K562 (cell line): ENCODE data around the gene PAQR8. TPM values are rescaled to one million over a fixed set of nuclear protein-coding genes. Genes with fewer than 3 reads are reported as not detected.

Experiments used
- ATAC-seq: fragments of 200-7000 bp; cut with Tn5 transposase; 3 replicates; pipeline ENCODE4 v1.9.1; 2020; ENCODE audit warnings: moderate library complexity
- BruUV-seq: library from RNA; stranded (reverse); fragments of 400-500 nt; replicated peaks from 2 replicates; lab custom pipeline; 2021; lab: Mats Ljungman, UMichigan
- CTCF ChIA-PET: fragments of 300-600 bp; formaldehyde crosslinking; extraction: SDS; loops from one replicate; lab custom pipeline; 2021; ENCODE audit warnings: low intra/inter-chr PET ratio; lab: Yijun Ruan, JAX
- POLR2A ChIA-PET: fragments of 300-600, 350-650 bp; sonication (Branson Sonifier 250); formaldehyde crosslinking; extraction: SDS; loops from one replicate; lab custom pipeline; 2021; ENCODE audit warnings: antibody characterized with exemption, inconsistent platforms; lab: Yijun Ruan, JAX
- DNase-seq, 4 experiments: peaks; one replicate each; pipeline versions ENCODE4 v3.0.0 to v3.0.0-alpha.2; 2011 to 2018; ENCODE audit warnings: low spot score in 3 of 4, mixed read lengths in 3 of 4; ENCODE audit errors: extremely low read depth in 1 of 4
- FAIRE-seq: peaks from 2 replicates; lab custom pipeline; 2011; peaks lifted over from hg19 to GRCh38; lab: Jason Lieb, UNC
- H2AFZ ChIP-seq: 2 replicates; pipeline ENCODE4 v1.6.0; 2011; ENCODE audit warnings: low read depth, low read length, control low read depth, inconsistent platforms
- H3K27ac ChIP-seq: fragments of 200-600 bp; 3 replicates; pipeline ENCODE4 v1.8.0; 2011; ENCODE audit warnings: low read depth, mild to moderate bottlenecking, control low read depth, inconsistent platforms, low read length, moderate library complexity, mixed read lengths; ENCODE audit errors: extremely low read depth
- H3K27me3 ChIP-seq, 2 experiments: fragments of 300-600 bp in 1 of 2; 2 replicates in 1 of 2; 3 replicates in 1 of 2; pipeline versions ENCODE4 v1.6.0 to v1.8.0; 2011; ENCODE audit warnings: inconsistent platforms in 2 of 2, low read length in 2 of 2, mild to moderate bottlenecking in 1 of 2, mixed read lengths in 1 of 2, moderate library complexity in 1 of 2; ENCODE audit not compliant: control insufficient read depth in 2 of 2, insufficient read depth in 2 of 2
- H3K36me3 ChIP-seq: fragments of 300-600 bp; 3 replicates; pipeline ENCODE4 v1.8.0; 2011; ENCODE audit warnings: mild to moderate bottlenecking, low read length, inconsistent platforms; ENCODE audit not compliant: control insufficient read depth, insufficient read depth
- H3K4me1 ChIP-seq, 2 experiments: fragments of 200-600 bp in 1 of 2; replicated peaks in 1 of 2; 2 replicates in 1 of 2; 3 replicates in 1 of 2; pipeline versions ENCODE4 v1.5.1 to v1.8.0; 2011; ENCODE audit warnings: inconsistent platforms in 2 of 2, low read length in 2 of 2, mild to moderate bottlenecking in 1 of 2, mixed read lengths in 1 of 2, moderate library complexity in 1 of 2; ENCODE audit not compliant: control insufficient read depth in 2 of 2, insufficient read depth in 2 of 2
- H3K4me2 ChIP-seq: 2 replicates; pipeline ENCODE4 v1.6.1; 2011; ENCODE audit warnings: low read length, control low read depth, inconsistent platforms, mixed read lengths; ENCODE audit not compliant: insufficient read depth
- H3K4me3 ChIP-seq: fragments of 200-600 bp; sonication (generic), shearing (Covaris generic); 2 replicates; pipeline ENCODE4 v1.5.1; 2016; ENCODE audit warnings: control low read depth, inconsistent platforms
- H3K79me2 ChIP-seq: fragments of 200-600 bp; 3 replicates; pipeline ENCODE4 v1.8.0; 2011; ENCODE audit warnings: low read length, inconsistent platforms; ENCODE audit not compliant: control insufficient read depth, insufficient read depth
- H3K9ac ChIP-seq, 2 experiments: 2 replicates each; pipeline versions ENCODE4 v1.6.0 to v1.6.1; 2011; ENCODE audit warnings: low read depth in 2 of 2, low read length in 2 of 2, control low read depth in 1 of 2, inconsistent platforms in 1 of 2, mild to moderate bottlenecking in 1 of 2, mixed read lengths in 1 of 2; ENCODE audit not compliant: insufficient read depth in 1 of 2
- H3K9me1 ChIP-seq: one replicate; pipeline ENCODE4 v1.6.0; 2011; ENCODE audit warnings: inconsistent platforms, mild to moderate bottlenecking, low read length, moderate library complexity; ENCODE audit not compliant: control insufficient read depth, insufficient read depth
- H3K9me3 ChIP-seq: replicated peaks from 2 replicates; pipeline ENCODE4 v1.5.1; 2011; ENCODE audit warnings: low read depth, low read length, inconsistent platforms; ENCODE audit not compliant: control insufficient read depth, insufficient read depth
- H4K20me1 ChIP-seq: replicated peaks from 2 replicates; pipeline ENCODE4 v1.6.1; 2011; ENCODE audit warnings: low read length, inconsistent platforms, mixed read lengths; ENCODE audit not compliant: control insufficient read depth, insufficient read depth
- CBFB ChIP-seq: sonication (generic); formaldehyde crosslinking; IDR thresholded peaks from 2 replicates; pipeline ENCODE4 v1.4.0; 2020; ENCODE audit warnings: mild to moderate bottlenecking, missing genetic modification reagents
- CUX1 ChIP-seq: fragments of 200-800 bp; sonication (Bioruptor generic); IDR thresholded peaks from 2 replicates; pipeline ENCODE4 v1.6.1; 2016; ENCODE audit warnings: missing genetic modification characterization, missing compliant biosample characterization
- RREB1 ChIP-seq: fragments of 250-450 bp; sonication (Bioruptor Pico); IDR thresholded peaks from 2 replicates; pipeline ENCODE4 v1.4.0; 2020
- SNIP1 ChIP-seq: fragments of 450-650 bp; IDR thresholded peaks from 2 replicates; pipeline ENCODE4 v1.7.1; 2017; ENCODE audit warnings: low read depth, mild to moderate bottlenecking
- TAF1 ChIP-seq: IDR thresholded peaks from 2 replicates; pipeline ENCODE4 v1.6.1; 2011; ENCODE audit warnings: mild to moderate bottlenecking, low read length, moderate library complexity; ENCODE audit not compliant: insufficient read depth, control insufficient read depth, severe bottlenecking; ENCODE audit errors: extremely low read depth
- USF1 ChIP-seq: sonication (generic); formaldehyde crosslinking; IDR thresholded peaks from 2 replicates; pipeline ENCODE4 v1.9.0; 2022; ENCODE audit warnings: mild to moderate bottlenecking, missing genetic modification reagents
- ZNF124 ChIP-seq: sonication (generic); formaldehyde crosslinking; IDR thresholded peaks from 2 replicates; pipeline ENCODE4 v1.8.1; 2022; ENCODE audit warnings: missing genetic modification reagents
- ZNF77 ChIP-seq: fragments of 250-450 bp; sonication (Bioruptor Pico); IDR thresholded peaks from 2 replicates; pipeline ENCODE4 v1.5.0; 2020
- ZNF79 ChIP-seq: fragments of 250-450 bp; sonication (Bioruptor Pico); IDR thresholded peaks from 2 replicates; pipeline ENCODE4 v1.4.0; 2020; ENCODE audit warnings: low read depth, mild to moderate bottlenecking, moderate library complexity
- WGBS: fragments of 100-300 bp; shearing (Covaris generic); methylation state at CpG from one replicate; pipeline ENCODE4 v1.1.6; 2016; ENCODE audit warnings: low coverage, mixed read lengths; ENCODE audit not compliant: insufficient coverage; ENCODE audit errors: missing lambda C conversion rate; 5-methylcytosine and 5-hydroxymethylcytosine counted together
- in situ Hi-C: fragments of 300-500 bp; cut with MboI; formaldehyde crosslinking; loops from 4 replicates; pipeline ENCODE4 v1.15.0; 2018; ENCODE audit warnings: inconsistent platforms, mixed read lengths
- intact Hi-C: fragments of 100-400 bp; cut with micrococcal nuclease; formaldehyde crosslinking; loops from 2 replicates; pipeline ENCODE4 v1.14.2; 2022
- polyA plus RNA-seq, 8 experiments: library from polyadenylated mRNA; depleted of rRNA in 4 of 8; stranded (reverse) in 5 of 8; unstranded in 3 of 8; fragments of >200 nt; fragmentation: Nextera tagmentation in 2 of 8; fragmentation: Illumina TruSeq in 1 of 8; extraction: Ambion mirVana in 2 of 8; extraction: Trizol in 1 of 8; gene quantifications; 2 replicates each; pipeline versions ENCODE4 v1.2.1 to v1.2.3, GENCODE V29; 2011 to 2014; ENCODE audit warnings: inconsistent platforms in 1 of 8, missing spikeins in 1 of 8
- total RNA-seq, 7 experiments: library from RNA; depleted of rRNA in 6 of 7; stranded (reverse); fragments of >200 nt in 6 of 7; fragmentation: Illumina TruSeq in 2 of 7; extraction: Trizol in 2 of 7; gene quantifications; 2 replicates each; pipeline versions ENCODE4 v1.2.1 to v1.2.3, GENCODE V29; 2011 to 2021; ENCODE audit warnings: low replicate concordance in 1 of 7

Gene PAQR8
- total and polyA plus RNA-seq, 9 of the 15 experiments (the other 6 are each of a cell fraction or from before 2014, with no cell fraction given) = 1.4 to 10.2 (median 3.5) TPM

GRCh38 chr6:52352239-52353018 is 9.5 kb upstream of the PAQR8 start:
- Histone ChIP-seq H3K36me3 (no peaks in the 10 kb centered on the region), H3K27ac (peak overlapping the region; percentile 59), H3K9me3 (no peaks in the 10 kb centered on the region), H2AFZ (peak overlapping the region; percentile 89), H3K27me3 (no peaks in the 10 kb centered on the region), H3K4me3 (no peak overlapping the region), H3K4me2 (peak overlapping the region; percentile 59), H3K9me1 (no peaks in the 10 kb centered on the region), H3K9ac (peak overlapping the region in 1 of 2 experiments; percentile 74; a peak in 1 of 4 replicates), H4K20me1 (no peaks in the 10 kb centered on the region), H3K4me1 (peaks cover 4 to 23% of the 10 kb centered on the region in 2 experiments; a peak in 4 of 5 replicates), H3K79me2 (no peaks in the 10 kb centered on the region)
- FAIRE-seq (peak; percentile 60), ATAC-seq (peak; percentile 78), DNase-seq (peak in 2 of 4 experiments; percentile 31 to 56)
- intact Hi-C loops = no loop called here
- in situ Hi-C loops = no loop called here
- BruUV-seq = no TSS peak
- 9% methylated on average over 4 of the region's 5 CpGs for WGBS
- CTCF ChIA-PET = no interaction called here
- POLR2A ChIA-PET = interaction anchor here (1.0 to 2.0 kb wide), 5 partner anchors 8 to 67 kb away, joined by 3 to 7 read pairs (median 6); partner anchors contain the start of gene PAQR8
- TF ChIP-seq TAF1 = no peak
- TF ChIP-seq USF1 (CRISPR knock-in tag) = no peak
- TF ChIP-seq ZNF77 (CRISPR knock-in tag) = no peak
- TF ChIP-seq SNIP1 = no peak
- no peak for TF ChIP-seq ZNF79
- TF ChIP-seq ZNF124 (CRISPR knock-in tag) = no peak
- TF ChIP-seq CBFB (CRISPR knock-in tag) = no peak
- TF ChIP-seq CUX1 (CRISPR knock-in tag) = no peak
- TF ChIP-seq RREB1 (CRISPR knock-in tag) = no peak
